HEK293 (cell line): ENCODE data around the gene GUCY1A2.

Source experiments
- CTCF ChIA-PET: fragments of 350-600 bp; formaldehyde crosslinking; extraction: SDS; loops from one replicate; lab custom pipeline; 2021; ENCODE audit warnings: antibody characterized with exemption; lab: Yijun Ruan, JAX
- POLR2A ChIA-PET: fragments of 300-600 bp; formaldehyde crosslinking; extraction: SDS; loops from one replicate; lab custom pipeline; 2020; ENCODE audit warnings: antibody characterized with exemption, inconsistent platforms; lab: Yijun Ruan, JAX
- H3K27ac ChIP-seq: fragments of 200-500 bp; sonication (Bioruptor generic); 2 replicates; pipeline ENCODE4 v1.5.1; 2014; ENCODE audit warnings: low read depth, low read length, control low read depth, inconsistent platforms; ENCODE audit errors: extremely low read depth
- H3K36me3 ChIP-seq, 2 experiments: fragments of 200-500 bp in 1 of 2; sonication (Bioruptor generic) in 1 of 2; 1 replicate in 1 of 2; 2 replicates in 1 of 2; pipeline ENCODE4 v1.5.1; 2014 to 2017; ENCODE audit warnings: inconsistent platforms in 2 of 2, low read length in 2 of 2; ENCODE audit not compliant: control insufficient read depth in 2 of 2, insufficient read depth in 1 of 2
- H3K4me1 ChIP-seq: fragments of 200-500 bp; sonication (Bioruptor generic); 2 replicates; pipeline ENCODE4 v1.5.1; 2014; ENCODE audit warnings: mild to moderate bottlenecking, low read length, inconsistent platforms; ENCODE audit not compliant: control insufficient read depth, insufficient read depth
- H3K4me3 ChIP-seq: 2 replicates; pipeline ENCODE4 v1.5.1; 2011; ENCODE audit warnings: low read depth, mild to moderate bottlenecking, control low read depth, low read length, moderate library complexity
- H3K9me3 ChIP-seq: fragments of 200-500 bp; sonication (Bioruptor generic); 2 replicates; pipeline ENCODE4 v1.5.1; 2014; ENCODE audit warnings: low read depth, low read length, inconsistent platforms; ENCODE audit not compliant: control insufficient read depth, insufficient read depth
- GLI2 ChIP-seq: fragments of 450-650 bp; formaldehyde crosslinking; IDR thresholded peaks from 2 replicates; pipeline ENCODE4; 2017; ENCODE audit warnings: missing biosample characterization, missing genetic modification characterization, low read depth, borderline replicate concordance
- GLIS1 ChIP-seq: fragments of 450-650 bp; formaldehyde crosslinking; IDR thresholded peaks from 2 replicates; pipeline ENCODE4 v1.5.1; 2016; ENCODE audit warnings: missing biosample characterization, missing genetic modification characterization
- HOXC10 ChIP-seq: sonication (generic); formaldehyde crosslinking; IDR thresholded peaks from 2 replicates; pipeline ENCODE4 v1.8.1; 2023; ENCODE audit warnings: mild to moderate bottlenecking, missing genetic modification reagents
- KLF16 ChIP-seq: fragments of 450-650 bp; formaldehyde crosslinking; IDR thresholded peaks from 2 replicates; pipeline ENCODE4 v1.5.1; 2017; ENCODE audit warnings: missing biosample characterization, missing genetic modification characterization
- OSR2 ChIP-seq: fragments of 450-650 bp; formaldehyde crosslinking; IDR thresholded peaks from 2 replicates; pipeline ENCODE4 v1.5.1; 2016; ENCODE audit warnings: missing biosample characterization, missing genetic modification characterization
- SETDB1 ChIP-seq: IDR thresholded peaks from one replicate; pipeline ENCODE4 v1.6.1; 2017; ENCODE audit warnings: mild to moderate bottlenecking, low read length, moderate library complexity, mixed read lengths; ENCODE audit not compliant: insufficient read length
- ZBTB1 ChIP-seq: fragments of 450-650 bp; formaldehyde crosslinking; IDR thresholded peaks from 2 replicates; pipeline ENCODE4 v1.5.1; 2016; ENCODE audit warnings: missing biosample characterization, missing genetic modification characterization
- ZBTB7A ChIP-seq: fragments of 450-650 bp; formaldehyde crosslinking; IDR thresholded peaks from 2 replicates; pipeline ENCODE4 v1.5.1; 2016; ENCODE audit warnings: low read depth, missing biosample characterization, missing genetic modification characterization
- ZFP37 ChIP-seq: fragments of 450-650 bp; formaldehyde crosslinking; IDR thresholded peaks from 2 replicates; pipeline ENCODE4 v1.5.1; 2016; ENCODE audit warnings: missing biosample characterization, missing genetic modification characterization
- ZNF10 ChIP-seq: fragments of 450-650 bp; formaldehyde crosslinking; IDR thresholded peaks from 2 replicates; pipeline ENCODE4 v1.5.1; 2017; ENCODE audit warnings: missing biosample characterization, missing genetic modification characterization
- ZNF239 ChIP-seq: fragments of 450-650 bp; formaldehyde crosslinking; IDR thresholded peaks from 2 replicates; pipeline ENCODE4 v1.5.1; 2016; ENCODE audit warnings: missing biosample characterization, missing genetic modification characterization
- ZNF280D ChIP-seq: fragments of 450-650 bp; formaldehyde crosslinking; IDR thresholded peaks from 2 replicates; pipeline ENCODE4 v1.5.1; 2016; ENCODE audit warnings: missing biosample characterization, missing genetic modification characterization
- ZNF548 ChIP-seq: fragments of 450-650 bp; formaldehyde crosslinking; IDR thresholded peaks from 2 replicates; pipeline ENCODE4 v1.5.1; 2016; ENCODE audit warnings: missing biosample characterization, missing genetic modification characterization
- ZNF610 ChIP-seq: fragments of 450-650 bp; formaldehyde crosslinking; IDR thresholded peaks from 2 replicates; pipeline ENCODE4 v1.5.1; 2016; ENCODE audit warnings: missing biosample characterization, missing genetic modification characterization, borderline replicate concordance
- ZNF626 ChIP-seq: fragments of 450-650 bp; sonication (Bioruptor Pico); formaldehyde crosslinking; IDR thresholded peaks from 2 replicates; pipeline ENCODE4 v1.5.1; 2018; ENCODE audit warnings: missing biosample characterization, missing genetic modification characterization, inconsistent platforms
- ZNF692 ChIP-seq: fragments of 450-650 bp; formaldehyde crosslinking; IDR thresholded peaks from 2 replicates; pipeline ENCODE4 v1.5.1; 2016; ENCODE audit warnings: missing biosample characterization, missing genetic modification characterization
- ZNF701 ChIP-seq: fragments of 450-650 bp; formaldehyde crosslinking; IDR thresholded peaks from 2 replicates; pipeline ENCODE4 v1.5.1; 2016; ENCODE audit warnings: missing biosample characterization, missing genetic modification characterization
- ZNF830 ChIP-seq: fragments of 450-650 bp; IDR thresholded peaks from 2 replicates; pipeline ENCODE4 v1.5.0; 2018; ENCODE audit warnings: missing biosample characterization, missing genetic modification characterization, low read depth, mild to moderate bottlenecking, moderate library complexity
- TF ChIP-seq, protein P1 (sequence below): fragments of 450-650 bp; formaldehyde crosslinking; IDR thresholded peaks from 2 replicates; pipeline ENCODE4 v1.5.1; 2017; ENCODE audit warnings: missing biosample characterization, mild to moderate bottlenecking, missing genetic modification characterization, moderate library complexity
- TF ChIP-seq, protein P2 (sequence below): fragments of 450-650 bp; formaldehyde crosslinking; IDR thresholded peaks from 2 replicates; pipeline ENCODE4 v1.5.1; 2016; ENCODE audit warnings: missing biosample characterization, missing genetic modification characterization
- TF ChIP-seq, protein P3 (sequence below): fragments of 450-650 bp; formaldehyde crosslinking; IDR thresholded peaks from 2 replicates; pipeline ENCODE4 v1.5.1; 2016; ENCODE audit warnings: missing biosample characterization, missing genetic modification characterization

GUCY1A2 gene

GRCh38 chr11:106728379-106728778 is 289.9 kb downstream of the GUCY1A2 start:
- TF ChIP-seq ZNF692 (no peak), ZNF10 (tag by site-specific recombination) (no peak), ZNF548 (tag by site-specific recombination) (no peak), OSR2 (tag by site-specific recombination) (no peak), ZNF239 (tag by site-specific recombination) (no peak), ZFP37 (no peak), ZBTB1 (tag by site-specific recombination) (no peak), GLI2 (no peak), KLF16 (tag by site-specific recombination) (no peak), HOXC10 (CRISPR knock-in tag) (no peak), ZNF626 (tag by site-specific recombination) (no peak), SETDB1 (no peak)
- TF ChIP-seq, protein P1, sequence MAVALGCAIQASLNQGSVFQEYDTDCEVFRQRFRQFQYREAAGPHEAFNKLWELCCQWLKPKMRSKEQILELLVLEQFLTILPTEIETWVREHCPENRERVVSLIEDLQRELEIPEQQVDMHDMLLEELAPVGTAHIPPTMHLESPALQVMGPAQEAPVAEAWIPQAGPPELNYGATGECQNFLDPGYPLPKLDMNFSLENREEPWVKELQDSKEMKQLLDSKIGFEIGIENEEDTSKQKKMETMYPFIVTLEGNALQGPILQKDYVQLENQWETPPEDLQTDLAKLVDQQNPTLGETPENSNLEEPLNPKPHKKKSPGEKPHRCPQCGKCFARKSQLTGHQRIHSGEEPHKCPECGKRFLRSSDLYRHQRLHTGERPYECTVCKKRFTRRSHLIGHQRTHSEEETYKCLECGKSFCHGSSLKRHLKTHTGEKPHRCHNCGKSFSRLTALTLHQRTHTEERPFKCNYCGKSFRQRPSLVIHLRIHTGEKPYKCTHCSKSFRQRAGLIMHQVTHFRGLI (tag by site-specific recombination) = no peak
- TF ChIP-seq, all 188 proteins: peak for 0
- ChIA-PET POLR2A (no interaction called here), CTCF (no interaction called here)
- H3K4me3 ChIP-seq = no peak overlapping the region
- no peaks in the 10 kb centered on the region for H3K36me3 ChIP-seq
- no peaks in the 10 kb centered on the region for H3K4me1 ChIP-seq
- no peaks in the 10 kb centered on the region for H3K9me3 ChIP-seq
- no peak overlapping the region for H3K27ac ChIP-seq

DNA sequence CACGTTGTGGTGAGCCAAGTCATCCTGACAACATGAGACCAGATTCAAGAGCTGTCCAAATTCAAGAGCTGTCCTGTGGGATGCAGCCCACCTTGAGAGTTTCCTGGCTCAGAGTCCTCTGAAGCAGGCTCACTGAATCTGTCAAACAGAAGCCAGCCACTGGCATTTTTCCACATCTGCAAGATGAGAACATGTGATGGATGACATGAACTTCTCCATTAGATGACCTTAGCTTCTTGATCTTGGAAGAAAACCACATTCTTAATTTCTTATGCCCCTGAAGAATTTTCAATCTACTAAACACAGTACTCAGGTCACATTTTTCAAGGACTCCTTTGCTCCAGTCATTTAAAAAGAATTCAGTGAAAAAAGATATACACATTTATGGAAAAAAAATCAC is 291.0 kb downstream of the GUCY1A2 start:
- no peaks in the 10 kb centered on the region for H3K4me1 ChIP-seq
- TF ChIP-seq GLIS1 (tag by site-specific recombination) (no peak), ZNF610 (tag by site-specific recombination) (no peak), ZNF701 (tag by site-specific recombination) (no peak), ZNF280D (tag by site-specific recombination) (no peak), ZNF830 (tag by site-specific recombination) (no peak), ZBTB7A (no peak)
- TF ChIP-seq, protein P2, sequence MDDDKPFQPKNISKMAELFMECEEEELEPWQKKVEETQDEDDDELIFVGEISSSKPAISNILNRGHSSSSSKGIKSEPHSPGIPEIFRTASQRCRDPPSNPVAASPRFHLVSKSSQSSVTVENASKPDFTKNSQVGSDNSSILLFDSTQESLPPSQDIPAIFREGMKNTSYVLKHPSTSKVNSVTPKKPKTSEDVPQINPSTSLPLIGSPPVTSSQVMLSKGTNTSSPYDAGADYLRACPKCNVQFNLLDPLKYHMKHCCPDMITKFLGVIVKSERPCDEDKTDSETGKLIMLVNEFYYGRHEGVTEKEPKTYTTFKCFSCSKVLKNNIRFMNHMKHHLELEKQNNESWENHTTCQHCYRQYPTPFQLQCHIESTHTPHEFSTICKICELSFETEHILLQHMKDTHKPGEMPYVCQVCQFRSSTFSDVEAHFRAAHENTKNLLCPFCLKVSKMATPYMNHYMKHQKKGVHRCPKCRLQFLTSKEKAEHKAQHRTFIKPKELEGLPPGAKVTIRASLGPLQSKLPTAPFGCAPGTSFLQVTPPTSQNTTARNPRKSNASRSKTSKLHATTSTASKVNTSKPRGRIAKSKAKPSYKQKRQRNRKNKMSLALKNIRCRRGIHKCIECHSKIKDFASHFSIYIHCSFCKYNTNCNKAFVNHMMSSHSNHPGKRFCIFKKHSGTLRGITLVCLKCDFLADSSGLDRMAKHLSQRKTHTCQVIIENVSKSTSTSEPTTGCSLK (tag by site-specific recombination) = no peak
- TF ChIP-seq, protein P3, sequence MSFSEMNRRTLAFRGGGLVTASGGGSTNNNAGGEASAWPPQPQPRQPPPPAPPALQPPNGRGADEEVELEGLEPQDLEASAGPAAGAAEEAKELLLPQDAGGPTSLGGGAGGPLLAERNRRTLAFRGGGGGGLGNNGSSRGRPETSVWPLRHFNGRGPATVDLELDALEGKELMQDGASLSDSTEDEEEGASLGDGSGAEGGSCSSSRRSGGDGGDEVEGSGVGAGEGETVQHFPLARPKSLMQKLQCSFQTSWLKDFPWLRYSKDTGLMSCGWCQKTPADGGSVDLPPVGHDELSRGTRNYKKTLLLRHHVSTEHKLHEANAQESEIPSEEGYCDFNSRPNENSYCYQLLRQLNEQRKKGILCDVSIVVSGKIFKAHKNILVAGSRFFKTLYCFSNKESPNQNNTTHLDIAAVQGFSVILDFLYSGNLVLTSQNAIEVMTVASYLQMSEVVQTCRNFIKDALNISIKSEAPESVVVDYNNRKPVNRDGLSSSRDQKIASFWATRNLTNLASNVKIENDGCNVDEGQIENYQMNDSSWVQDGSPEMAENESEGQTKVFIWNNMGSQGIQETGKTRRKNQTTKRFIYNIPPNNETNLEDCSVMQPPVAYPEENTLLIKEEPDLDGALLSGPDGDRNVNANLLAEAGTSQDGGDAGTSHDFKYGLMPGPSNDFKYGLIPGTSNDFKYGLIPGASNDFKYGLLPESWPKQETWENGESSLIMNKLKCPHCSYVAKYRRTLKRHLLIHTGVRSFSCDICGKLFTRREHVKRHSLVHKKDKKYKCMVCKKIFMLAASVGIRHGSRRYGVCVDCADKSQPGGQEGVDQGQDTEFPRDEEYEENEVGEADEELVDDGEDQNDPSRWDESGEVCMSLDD (tag by site-specific recombination) = no peak
- POLR2A ChIA-PET = no interaction called here

More for the DNA sequence above, 291.0 kb downstream of the GUCY1A2 start:
- Histone ChIP-seq H3K27ac (no peak overlapping the region), H3K36me3 (no peaks in the 10 kb centered on the region), H3K9me3 (no peaks in the 10 kb centered on the region), H3K4me3 (no peak overlapping the region)
- CTCF ChIA-PET = interaction anchor here (0.6 kb wide), 1 partner anchor 291 kb away, joined by 3 read pairs; no protein-coding TSS in a partner anchor
